GM21360 (cell line): ENCODE results near the gene ASXL1.

Experiments
- ATAC-seq: cut with Tn5 transposase; IDR thresholded peaks from one replicate; pipeline ENCODE4 v1.9.1; 2021; ENCODE audit warnings: mild to moderate bottlenecking, moderate library complexity; ENCODE audit not compliant: unreplicated experiment

The ASXL1 gene

DNA sequence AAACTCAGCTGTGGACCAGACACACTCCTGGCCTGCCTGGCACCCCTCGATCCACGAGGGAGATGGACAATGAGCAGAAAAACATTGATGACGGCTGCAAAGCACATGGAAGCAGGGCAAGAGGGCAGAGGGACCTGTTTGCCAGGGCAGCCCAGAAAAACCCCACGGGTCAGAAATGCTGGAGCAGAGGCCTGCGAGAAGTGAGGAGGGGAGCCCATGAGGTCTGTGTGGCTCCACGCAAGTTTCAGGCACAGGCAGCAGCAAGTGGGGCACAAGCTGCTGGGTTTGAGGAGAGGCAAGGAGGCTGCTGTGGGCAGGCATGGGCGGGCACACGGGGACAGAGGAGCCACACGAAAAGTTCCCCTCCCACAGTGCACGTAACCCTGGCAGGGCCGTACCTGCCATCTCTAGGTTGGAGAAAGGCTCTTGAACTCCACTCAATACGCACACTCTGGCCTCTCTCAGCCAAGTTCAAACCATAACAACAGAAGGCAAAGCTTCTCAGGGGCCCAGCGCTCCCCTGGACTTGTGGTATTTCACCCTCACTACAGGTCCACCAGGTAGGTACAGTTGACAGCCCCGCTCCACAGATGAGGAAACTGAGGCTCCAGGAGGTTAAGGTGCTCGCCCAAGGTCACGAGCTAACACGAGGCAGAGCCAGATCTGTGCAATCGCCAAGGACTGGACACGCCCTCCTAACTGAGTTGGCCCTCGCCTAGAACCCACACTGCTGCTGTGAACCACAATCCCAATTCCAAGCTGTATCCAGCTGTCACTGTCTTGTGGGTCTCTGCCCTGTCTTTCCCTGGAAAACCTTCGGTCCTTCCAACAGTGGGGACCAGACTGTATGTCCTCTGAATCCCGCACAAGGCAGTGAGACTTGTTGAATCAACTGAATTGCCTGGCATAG, 118.8 kb downstream of the ASXL1 start:
- no peak for ATAC-seq

DNA sequence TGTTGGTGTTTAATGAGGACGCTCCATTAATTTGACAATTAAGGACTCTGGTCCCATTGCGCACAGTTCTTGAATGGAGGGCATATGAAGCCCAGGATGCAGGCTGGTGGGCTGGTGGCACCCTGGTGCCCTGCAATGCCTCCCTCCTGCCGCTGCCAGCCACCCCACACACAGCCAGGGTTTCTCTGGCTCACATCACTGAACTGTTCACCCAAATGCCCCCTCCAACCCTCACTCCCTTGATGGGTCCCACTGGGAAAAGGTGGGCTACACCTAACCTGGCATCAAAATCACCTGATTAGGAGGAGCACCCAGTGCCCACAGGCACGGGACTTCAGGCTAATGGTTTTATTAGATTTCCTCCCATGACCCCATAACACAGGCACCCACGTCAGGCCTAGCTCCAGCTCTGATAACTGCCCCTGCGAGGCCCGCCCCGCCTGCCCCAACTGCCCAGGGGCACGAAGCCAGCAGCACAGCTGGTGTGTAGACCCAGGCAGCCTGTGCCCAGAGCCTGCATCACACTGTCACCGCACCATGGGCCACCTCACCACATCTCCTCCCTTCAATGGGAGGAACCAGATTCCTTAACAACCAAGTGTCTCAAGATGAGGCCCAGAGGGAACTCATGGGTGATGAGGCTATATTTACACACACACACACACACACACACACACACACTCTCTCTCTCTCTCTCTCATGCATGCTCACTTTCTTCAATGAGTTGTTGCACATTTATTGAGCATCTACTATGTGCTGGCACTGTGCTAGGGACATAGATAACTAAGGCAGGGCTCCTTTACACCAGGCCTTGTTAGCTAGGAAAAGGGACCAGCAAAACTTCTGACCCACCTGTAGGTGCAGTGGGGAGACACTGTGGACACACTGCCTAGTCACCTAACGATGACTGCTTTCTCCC, 119.7 kb downstream of the ASXL1 start:
- ATAC-seq, result no peak

DNA sequence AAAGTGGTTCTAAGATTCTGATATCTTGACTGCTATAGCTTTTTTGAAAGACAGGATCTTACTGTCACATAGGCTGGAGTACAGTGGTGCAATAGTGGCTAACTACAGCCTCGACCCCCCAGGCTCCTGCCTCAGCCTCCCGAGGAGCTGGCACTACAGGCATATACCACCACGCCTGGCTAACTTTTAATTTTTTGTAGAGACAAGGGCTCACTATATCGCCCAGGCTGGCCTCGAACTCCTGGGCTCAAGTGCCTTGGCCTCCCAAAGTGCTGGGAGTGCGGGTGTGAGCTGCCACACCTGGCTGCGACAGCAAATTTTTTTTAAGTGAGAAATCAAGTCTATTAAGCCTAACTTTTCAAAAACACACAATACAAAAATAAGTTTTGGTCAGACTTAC, 120.4 kb downstream of the ASXL1 start:
- no peak for ATAC-seq

DNA sequence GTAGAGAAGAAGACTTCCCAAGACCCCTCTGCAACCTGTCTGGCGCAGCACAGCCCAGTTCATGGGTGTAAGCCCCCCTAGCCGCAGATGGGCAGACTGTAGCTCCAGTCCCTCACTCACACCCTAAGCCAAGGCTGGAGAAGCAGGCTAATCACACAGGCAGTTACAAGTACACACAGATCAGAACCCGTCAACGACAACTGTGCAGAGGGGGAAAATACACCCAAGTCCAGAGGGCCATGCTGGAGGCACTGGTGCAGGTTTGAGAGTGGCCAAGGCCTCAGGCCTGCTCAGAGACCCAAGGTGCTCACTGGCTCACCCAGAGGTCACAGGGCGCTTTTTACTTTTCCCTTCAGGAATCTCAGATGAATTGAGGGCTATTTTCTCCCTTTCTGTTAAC, 120.9 kb downstream of the ASXL1 start:
- ATAC-seq, result no peak

DNA sequence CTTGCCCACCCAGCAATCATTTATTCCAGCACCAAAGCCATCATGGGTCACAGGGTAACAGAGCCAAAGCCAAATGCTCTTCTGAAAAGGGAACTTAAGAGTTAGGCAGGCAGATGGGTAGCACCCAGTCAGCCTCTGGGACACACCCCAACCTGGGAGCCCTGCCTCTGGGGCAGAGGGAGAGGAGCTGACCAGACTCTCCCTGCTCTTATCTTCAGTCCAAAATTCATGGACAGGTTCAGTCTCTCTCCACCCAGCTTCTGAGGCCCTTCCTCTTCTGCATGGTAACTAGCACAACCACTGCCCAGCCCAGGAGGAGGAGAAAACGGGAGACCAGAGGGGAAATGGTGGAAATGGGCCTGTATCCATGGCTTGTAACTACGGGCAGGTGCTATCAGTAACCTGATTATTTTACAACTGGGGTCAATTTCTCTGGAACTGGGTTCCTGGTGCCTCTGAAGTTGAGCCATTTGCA, 121.6 kb downstream of the ASXL1 start:
- ATAC-seq, result no peak

DNA sequence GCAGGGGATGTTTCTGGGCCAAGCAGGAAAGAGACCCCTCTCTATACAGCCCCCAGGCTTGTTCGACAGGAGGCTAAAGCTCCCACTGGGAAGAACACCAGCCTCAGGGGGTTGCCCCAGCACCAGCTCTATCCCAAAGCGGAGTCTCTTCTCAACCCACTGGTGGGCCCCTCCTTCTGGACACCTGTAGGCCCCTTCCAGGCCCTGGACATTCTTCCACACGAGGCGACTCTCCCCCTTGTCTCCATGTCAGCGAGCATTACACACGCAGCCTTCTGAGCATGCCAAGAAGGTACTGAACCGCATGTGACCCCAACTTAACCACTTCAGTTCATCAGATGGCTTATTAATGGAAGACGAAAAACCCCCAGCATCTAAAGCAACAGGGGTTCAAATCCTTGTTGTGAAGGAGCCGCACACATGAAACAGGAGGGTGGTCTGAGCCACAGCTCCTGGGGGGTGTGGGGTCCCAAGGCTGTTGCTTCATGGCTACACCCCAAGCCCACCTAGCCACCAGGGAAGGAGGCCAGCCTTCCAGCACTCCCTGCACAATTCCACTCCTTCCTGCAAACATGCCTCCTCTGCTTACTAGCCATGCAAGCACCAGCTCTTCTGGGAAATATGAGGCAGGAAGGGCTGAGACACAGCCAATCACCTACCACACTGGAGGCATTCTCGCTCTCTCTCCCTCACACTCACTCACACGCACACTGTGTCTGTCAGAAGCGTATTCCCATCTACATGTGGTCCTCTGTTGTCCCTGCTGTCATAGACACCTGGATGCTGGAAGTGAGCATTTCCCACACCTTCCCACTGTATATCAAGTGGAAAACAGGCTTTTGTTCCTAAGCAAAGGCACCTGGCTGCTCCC, 122.5 kb downstream of the ASXL1 start:
- ATAC-seq, result no peak

DNA sequence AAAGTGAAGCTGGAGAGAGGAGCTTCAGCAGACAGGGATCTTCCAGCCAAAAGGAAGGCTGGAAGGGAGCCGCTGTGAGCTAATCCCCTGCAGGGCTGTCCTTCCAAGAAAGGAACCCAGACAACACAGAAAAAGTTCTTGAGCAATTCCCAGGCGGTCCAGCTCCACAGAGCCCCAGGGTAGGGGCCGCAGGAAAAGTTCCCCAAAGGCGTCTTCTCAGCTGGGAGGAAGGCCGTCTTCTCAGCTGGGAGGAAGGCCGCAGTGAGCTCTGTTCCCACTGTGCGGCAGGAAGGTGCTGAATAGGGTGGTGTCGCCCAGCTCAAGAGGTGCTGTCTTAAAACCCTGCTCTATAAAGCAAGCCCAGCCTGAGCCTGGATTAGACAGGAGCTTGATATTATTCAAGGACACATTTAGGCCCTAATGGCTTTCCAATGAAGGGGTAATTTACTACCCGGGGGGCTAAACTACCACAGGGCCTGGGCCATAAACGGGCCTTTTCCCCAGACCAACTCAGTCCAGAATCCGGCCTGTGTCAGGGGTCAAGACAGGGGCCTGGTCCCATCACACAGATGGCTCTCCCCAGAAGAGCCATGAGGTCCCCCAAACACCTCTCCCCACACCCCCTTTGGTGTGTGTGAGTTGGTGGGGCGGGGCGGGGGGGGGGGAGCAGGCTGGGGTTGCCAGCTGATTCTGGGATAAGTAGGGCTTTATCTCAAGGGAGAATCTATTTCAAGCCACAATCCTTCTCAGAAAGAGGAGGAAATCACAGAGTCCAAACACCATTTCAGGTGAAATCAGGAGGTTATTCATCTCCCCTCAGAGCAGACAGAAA, 123.4 kb downstream of the ASXL1 start:
- no peak for ATAC-seq

DNA sequence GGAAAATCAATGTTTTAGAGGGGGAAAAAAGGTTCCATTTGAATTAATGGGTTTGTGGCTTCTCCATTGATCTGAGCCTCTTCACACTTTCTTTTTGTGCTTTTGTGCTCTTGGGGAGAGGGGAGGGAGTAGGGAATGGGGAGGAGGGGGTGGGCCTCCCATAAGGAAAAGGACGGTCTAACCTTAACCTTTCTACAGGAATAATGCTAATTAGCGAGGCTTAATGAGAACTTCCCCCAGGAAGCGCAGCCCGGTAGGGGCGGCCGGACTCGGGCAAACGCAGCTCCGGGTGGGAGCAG, 124.0 kb downstream of the ASXL1 start:
- no peak for ATAC-seq

DNA sequence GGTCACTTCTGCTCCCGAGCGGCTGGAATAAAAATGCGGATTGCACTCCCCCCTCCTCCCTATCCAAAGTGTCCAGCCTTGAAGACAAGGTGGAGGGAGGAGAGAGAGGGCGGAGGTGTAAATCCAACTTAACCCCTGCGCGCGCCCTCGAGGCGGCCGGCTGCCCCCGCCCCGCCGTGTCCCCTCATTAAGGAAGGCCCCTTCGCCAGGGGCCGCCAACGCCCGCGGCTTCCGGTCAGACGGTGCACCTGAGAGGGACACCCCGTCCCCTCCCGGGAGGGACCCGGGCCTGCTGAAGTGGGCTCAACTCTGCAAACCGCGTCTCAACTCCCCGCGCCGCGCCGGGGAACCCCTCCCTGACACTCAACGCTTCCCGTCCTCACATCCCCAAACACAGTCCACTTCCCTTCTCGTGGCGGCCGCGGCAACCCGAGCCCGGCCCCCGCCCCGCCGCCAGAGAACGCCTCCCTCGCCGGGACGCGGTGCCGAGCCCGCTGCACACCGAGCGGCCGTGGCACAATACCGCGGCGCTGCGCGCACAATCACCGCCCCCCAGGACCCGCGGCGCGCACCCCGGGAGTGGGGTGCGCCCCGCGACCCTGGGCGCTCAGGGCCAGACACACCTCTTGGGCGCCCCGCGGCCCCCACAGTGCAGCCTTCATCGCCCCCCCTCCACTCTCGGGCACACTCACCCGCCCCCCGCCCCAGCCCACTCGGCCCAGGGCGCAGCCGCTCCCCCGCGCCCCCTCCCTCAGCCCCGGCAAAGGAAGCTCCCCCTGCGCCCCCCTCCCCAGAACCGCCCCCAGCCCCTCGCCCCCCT, 124.5 kb downstream of the ASXL1 start:
- no peak for ATAC-seq

DNA sequence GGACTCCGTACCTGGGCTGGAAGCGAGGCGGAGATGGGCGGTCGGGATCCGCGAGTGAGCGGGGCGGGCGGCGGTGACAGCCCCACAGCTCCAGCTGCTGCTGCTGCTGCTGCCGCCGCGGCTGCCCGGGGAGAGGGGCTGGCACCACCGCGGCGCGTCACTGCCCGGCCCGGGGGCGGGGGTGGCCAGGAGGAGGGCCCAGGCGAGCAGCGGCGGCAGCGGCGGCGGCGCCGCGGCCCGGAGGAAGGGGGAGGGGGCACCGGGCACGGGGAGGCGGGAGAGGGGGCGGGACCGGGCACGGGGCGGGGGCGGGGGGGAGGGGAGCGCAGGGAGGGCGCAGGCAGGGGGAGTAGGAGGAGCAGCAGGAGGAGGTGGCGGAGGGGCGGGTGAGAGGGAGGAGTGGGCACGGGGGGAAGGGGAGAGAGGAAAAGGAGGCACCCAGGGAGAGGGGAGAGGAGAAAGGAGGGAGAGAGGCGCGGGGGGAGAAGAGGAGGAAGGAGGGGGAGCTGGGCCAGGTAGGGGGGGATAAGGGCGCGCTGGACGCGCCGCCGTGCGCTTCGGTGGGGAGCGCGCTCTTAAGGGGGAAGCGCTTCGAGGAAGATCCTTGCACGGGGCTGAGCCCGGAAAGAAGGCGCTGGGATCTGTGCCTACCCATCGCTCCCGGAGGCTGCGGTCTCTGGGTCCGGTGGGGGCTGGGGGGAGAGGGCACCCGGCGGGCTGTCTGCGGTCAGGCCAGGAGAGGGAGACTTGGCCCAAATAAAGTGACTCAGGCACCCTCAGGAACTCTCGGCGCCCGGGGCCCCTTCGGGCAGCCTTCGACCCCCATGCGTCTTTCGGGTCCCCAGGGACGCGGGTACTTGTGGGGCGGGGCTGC, 125.5 kb downstream of the ASXL1 start:
- no peak for ATAC-seq

DNA sequence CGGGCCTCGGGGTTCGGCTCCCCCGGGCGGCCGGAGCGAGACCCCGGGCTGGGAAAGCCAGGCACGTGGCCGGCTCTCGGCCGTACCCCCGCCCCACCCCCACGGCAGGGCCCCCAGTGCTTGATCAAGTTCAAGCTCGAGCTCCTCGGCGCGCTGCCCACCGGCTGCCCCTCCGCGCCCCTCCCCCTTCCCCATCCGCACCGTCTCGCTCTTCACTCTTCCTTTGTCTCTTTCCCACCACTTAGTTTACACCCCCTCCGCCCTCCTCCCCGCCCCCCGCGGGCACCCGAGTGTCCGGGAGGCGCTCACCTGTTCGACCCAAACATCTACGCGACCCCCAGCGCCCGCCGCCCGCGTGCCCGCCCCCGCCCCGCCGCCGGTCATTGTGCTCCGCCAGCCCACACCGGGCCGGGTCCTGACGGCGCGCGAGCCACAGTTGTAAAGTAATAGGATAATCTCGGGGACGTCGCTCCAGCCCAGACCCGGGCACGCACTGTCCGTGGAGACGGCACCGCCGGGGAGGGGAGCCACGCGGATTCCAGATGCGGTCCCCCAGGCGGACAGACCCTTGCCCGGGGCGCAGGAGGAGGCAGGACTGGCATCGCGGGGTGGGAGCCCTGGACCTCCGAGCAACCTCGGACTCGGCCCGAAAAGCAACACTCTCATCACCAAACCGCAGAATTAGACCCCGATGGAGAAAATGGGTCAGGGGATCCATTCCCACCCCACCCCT, 126.3 kb downstream of the ASXL1 start:
- ATAC-seq, result no peak

DNA sequence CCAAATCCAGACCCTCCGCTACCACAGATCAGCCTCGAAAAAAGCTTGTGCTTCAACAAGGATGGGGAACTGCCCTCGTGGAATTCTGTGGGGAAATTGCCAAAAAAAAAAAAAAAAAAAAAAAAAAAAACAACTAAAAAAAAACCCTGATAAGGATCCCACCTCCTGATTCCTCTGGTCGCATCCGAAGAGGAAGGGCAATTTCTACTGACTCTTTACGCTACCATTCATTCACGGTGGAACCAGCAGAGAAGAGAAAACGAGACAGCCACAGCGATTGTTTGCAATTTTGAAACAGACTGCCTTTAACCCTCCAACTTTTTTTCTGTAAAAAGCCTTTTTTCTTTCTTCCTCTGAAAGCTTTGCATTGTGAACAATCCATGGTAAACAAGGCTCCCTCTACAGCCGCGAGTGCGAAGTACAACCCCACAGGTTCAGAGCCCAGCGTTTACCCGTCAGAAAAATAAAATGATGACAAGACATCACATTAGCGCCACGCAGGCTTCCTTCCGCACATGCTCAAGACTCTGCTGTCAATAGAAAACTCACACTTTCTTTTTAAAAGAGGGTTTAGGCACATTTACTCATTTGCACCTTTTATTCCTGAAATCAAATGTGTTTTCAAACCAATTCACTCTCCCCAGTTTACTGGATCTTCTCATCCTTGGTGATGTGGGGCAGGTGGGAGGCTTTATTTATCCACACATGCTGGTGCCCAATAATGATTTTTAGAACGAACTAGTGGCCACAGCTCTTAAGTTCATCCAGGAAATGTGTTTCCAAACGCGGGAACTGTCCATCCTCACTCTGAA, 127.0 kb downstream of the ASXL1 start:
- ATAC-seq, result no peak

DNA sequence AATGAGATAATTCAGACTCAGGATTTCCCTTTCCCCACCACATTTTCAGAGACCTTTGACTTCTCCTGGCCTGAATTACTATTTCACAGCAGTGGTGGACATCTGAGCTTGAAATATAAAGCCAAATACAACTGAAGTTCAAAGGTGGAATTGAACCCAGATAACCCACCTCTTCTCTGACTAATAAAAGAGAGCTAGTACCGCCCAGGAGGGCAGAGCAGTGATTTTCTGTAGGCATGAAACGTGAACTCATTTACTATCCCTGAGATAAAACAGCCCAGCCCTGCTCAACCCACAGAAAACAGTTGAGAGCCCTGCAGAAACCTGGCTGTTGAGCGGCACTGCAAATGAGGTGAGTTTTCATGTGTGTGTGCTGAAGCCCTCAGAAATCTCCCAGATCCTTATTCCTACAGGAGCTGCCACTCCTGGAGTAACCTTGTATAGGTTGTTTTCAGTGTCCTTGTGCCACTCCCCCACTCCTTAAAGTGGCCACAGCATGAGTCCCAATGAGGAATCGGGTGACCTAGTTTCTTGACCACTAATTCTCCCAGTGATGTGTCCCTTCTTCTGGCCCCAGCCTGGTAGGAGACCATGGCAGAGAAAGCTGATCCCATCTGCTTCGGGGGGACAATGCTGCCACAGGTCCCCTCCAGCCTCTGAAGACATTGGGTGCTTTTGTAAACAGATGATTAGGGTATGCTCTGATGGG, 127.8 kb downstream of the ASXL1 start:
- ATAC-seq, result no peak

DNA sequence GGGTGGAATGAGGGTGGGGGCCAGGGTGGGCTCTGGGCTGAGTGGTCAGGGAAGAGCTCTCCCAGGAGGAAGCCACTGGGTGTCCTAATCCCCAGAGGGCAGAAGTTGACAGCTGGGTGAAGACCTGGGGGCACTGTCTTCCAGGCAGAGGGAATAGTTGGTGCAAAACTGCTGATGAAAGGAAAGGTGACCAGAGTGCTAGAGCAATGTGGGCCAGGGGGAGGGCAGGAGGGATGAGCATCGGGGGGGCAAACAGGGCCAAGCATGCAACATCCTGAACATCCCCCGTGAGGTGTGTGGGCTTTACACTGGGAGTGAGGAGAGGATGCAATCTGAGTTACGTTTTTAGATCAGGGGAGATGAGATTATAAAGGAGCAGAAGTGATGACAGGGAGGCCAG, 129.2 kb downstream of the ASXL1 start:
- ATAC-seq, result no peak

DNA sequence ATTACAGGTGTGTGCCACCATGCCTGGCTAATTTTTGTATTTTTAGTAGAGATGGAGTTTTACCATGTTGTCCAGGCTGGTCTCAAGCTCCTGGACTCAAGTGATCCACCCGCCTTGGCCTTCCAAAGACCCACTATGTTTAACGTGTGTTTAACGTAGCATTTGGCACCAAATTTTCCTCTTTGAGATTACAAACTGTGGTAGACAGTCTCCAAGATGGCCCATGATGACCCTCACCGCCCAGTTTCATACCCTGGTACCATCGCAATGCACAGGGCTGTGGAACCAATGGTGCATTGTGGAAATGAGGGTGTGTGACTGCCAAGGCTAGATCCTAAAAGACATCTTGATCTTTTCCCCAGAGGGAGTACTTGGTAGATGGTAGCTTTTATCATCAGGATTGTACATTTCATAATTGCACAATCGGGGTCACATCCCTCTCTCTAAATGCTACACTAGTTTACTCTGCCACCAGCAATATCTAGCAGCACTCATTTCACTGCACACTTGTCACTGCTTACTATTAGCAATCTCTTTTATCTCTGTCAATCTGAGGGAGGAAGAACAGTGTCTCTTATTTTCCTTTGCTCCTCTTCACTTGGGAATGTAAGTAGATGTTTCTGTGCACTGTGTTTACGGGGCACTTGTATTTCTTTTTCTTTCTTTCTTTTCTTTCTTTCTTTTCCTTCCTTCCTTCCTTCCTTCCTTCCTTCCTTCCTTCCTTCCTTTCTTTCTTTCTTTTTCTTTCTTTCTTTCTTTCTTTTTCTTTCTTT, 130.1 kb downstream of the ASXL1 start:
- no peak for ATAC-seq
